ENCODE results near the gene PRMT9.

Gene PRMT9

DNA sequence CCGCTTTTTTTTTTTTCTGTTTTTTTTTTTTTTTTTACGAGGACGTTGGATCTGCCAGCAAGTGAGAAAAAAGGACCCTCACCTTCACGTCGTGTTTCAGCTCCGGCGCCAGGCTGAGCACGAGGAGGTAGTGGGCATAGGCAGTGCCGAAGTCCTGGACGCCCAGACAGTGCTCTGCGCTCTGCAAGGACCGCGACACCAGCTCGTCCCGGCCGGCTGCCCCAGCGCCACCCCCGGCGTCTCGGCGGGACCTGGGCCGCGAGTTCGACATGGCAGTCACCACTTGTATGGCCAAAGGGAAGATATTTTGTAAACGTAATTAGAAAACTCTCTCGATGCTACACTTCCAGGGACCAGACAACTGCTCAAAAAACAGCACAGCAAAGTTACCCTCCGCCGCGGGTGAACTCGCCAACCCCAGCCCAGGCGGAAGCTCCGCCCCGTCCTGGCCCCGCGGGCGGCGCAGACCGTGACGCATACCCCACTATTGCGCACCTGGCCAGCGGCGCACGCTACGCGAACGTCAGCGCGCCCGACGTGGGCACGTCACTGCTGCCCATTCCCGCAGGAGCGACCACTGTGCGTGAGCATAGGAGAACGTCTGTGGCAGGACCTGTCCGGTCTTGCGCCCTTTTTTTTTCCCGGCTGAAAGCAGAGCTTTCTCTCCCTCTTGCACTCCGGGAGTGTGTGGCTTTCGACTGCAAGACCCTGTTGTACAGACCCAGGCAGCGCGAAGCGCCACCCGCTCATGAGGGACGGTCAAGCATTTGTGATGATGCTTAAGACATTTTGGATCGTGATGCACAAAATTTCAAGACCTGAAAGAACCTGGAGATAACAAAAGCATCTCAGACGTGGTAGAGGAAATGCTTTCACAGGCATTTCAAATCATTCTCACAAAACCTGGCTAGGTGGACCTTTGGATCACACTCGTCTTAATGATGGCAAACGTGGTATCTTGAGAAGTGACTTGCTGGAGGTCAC is at the start of gene PRMT9:
Gene PRMT9 (minus strand): TSS at position 447 of the 984 bp plus-strand sequence. CDS start 176 bp downstream, at position 271.
- peak; percentile 85 for DNase-seq

GRCh38 chr4:147732518-147733235 is 48.7 kb upstream of the PRMT9 start:
- peak; percentile 49 for DNase-seq

- DNase-seq, result peak; percentile 78
These were observed 47.9 kb upstream of the PRMT9 start, which contains the start of gene ARHGAP10 for GRCh38 chr4:147731580-147732517. ARHGAP10 (plus strand) TSS chr4:147732088; CDS start chr4:147732302, 214 bp downstream.

DNA sequence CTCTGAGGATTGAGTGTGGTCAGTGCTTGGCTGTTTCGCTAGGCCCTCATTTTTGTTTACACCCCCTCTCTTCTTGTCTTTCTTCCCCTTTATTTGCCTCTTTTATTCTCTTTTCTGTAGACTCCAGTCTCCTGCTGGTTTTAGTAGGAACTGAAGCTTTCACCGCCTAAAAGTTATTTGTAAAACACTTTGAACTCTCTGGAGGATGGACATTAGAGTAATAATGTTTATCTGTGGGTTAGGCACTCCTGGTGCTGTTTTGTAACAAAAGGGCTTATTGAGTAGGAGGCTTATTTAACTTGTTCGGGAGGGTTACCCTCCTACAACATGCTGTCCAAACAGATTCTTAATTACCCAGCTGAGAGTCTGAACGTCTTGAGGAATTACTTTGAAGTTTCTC is 46.4 kb upstream of the PRMT9 start:
- no peak for DNase-seq

GRCh38 chr4:147727476-147728028 is 43.6 kb upstream of the PRMT9 start:
- peak; percentile 1 for DNase-seq

DNA sequence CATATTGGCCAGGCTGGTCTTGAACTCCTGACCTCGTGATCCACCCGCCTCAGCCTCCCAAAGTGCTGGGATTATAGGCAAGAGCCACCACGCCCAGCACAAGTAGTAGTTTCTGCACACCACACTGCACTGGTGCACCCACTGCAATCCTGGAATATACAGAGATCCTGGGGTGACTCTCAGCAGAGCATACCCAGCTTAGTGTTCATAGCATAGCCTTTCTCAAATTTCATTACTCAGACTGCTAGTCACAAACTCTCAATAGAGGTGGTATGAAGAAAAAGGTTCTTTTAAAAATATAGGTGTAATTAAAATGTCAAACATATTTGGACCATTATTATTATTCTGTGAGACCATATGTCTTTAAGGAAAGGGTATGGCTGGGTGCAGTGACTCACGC is 41.7 kb upstream of the PRMT9 start:
- DNase-seq, result no peak

DNA sequence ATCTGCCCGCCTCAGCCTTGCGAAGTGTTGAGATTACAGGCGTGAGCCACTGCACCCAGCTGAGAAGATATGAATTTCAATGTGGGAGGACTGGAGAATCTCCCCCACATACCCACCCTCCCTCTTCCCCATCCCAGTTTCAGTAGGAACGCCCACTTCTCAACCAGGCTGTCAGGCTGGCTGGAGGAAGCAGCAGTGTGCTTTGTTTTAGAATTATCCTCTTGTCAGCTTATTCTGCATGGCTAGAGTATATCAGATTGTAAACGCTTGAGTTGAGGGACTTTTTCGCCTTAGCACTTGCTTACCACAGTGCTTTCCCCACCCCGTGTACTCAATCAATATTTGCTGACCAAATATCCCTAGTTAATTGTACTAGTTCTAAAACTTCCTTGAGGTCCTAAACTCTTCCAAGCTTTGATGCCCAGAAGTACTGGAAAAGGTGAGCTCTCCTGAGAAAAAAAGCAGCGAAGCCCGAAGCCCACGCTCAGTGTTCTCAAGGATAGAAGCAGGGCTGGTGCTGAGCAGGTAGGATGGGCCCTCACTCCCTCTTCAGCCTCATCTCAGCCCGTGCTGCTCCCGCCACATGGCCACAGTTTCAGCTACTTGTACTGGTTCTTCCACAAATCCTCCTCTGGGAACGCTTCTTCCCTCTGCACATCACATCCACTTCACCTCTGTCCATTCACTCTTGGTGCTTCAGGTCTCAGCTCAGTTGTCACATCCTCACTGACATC is 40.7 kb upstream of the PRMT9 start:
- DNase-seq, result no peak

DNA sequence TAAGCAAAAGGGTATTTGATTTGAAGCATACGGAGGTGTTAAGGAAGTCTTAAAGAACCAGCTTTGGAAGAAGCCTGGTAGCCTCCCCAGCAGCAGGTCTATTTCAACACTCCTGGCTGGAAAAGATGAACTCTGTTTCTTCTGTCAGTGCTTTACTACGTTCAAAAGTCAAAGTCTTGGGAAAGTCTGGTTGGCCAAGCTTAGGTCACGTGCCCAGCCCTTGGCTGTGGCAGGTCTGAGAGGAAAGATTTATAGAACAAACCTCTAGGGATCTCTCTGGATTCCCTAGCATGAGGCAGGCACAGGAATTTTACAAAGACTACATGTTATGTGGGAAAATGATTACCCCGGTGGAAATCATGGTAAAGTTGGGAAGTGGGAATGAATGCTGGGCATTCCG is 39.4 kb upstream of the PRMT9 start:
- no peak for DNase-seq

DNA sequence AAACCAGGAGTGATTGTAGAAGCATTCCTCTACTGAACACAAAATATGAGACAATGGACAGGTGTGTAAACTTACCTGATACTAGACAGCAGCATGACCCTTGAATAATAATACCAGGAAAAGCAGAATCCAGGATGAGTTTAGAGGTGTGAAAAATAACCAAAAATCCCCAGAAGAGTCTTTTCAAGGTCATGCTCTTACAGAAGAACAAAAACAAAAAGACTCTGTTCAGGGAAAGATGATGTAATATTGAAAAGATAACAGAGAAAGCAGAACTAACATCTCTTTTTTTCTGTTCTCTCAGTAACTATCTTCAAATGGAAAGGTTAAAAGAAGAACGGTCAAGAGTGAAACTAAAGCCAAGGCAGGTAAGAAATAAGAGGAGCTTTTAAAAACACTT is 33.9 kb upstream of the PRMT9 start:
- DNase-seq, result no peak

- no peak for DNase-seq
These were observed 30.8 kb upstream of the PRMT9 start for GRCh38 chr4:147714575-147715401.

GRCh38 chr4:147709999-147710398 is 26.0 kb upstream of the PRMT9 start:
- DNase-seq, result no peak

DNA sequence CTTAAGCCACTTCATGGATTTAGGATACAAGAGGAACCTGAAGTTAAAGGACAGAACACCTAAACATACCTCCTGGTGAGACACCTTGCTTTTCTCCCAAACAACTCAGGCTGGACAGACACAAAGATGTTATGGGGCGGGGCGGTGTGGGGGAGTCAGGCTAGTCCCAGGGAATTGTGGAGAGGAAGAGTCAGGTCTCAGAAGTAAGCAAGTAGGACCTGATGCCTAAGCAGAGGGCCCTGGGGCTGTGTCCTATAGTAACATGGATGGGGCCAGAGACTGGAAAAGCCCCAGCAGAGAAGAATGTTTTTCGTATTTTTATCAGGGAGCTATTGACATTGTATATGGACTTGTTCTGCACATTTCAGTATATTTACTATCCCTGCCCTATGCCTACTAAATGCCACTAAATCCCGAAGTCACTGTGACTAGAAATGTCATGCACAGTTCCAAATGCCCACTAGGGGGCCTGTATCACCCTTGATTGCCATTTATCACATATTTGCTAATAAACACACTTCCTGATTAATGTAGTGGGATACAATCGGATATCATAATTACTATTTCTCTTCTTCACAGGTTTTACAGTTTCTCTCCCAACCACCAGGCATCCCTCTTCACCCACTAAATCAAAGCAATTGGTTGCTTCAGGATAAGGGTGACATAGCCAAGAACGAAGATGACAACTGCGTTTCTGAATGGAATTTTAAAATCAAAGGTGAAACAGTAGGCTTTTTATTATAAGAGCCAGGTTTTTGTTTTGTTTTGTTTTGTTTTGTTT is 24.1 kb upstream of the PRMT9 start:
- peak; percentile 64 for DNase-seq

DNA sequence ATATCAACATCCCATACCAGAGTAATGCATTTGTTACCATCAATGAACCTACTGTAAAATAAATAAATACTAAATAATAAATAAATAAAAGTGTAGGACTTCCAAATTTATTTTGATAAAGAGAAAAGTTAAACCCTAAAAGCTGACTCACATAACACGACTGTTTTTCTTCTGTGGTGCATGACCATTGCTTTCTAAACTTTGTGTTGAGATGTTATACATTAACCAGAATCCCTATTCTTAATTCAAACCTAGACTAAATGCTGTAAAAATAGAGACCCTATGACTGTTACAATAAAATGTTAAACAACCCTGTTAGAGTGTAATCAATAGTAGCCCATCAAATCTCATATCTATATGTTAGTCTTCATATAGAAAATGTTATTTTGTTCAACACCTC is 20.9 kb upstream of the PRMT9 start:
- no peak for DNase-seq

DNA sequence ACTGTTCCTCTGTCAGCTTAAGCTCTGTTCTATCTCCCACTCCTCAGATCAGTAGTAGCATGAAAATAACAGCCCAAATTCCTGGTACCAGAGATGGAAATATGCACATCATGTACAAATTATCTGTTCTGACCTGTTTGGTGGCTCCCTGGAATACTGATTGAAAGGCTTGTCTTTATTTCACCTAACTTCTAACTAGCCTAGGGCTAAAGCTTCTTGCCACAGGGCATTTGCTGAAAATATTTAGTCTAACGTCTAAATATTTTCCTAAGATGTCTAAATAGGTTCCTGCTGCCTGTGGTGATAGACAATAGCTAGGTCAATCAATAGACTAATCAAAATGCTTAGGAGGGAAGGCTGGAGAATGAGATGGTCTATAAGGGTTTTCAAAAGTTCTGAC is 12.9 kb upstream of the PRMT9 start:
- no peak for DNase-seq

DNA sequence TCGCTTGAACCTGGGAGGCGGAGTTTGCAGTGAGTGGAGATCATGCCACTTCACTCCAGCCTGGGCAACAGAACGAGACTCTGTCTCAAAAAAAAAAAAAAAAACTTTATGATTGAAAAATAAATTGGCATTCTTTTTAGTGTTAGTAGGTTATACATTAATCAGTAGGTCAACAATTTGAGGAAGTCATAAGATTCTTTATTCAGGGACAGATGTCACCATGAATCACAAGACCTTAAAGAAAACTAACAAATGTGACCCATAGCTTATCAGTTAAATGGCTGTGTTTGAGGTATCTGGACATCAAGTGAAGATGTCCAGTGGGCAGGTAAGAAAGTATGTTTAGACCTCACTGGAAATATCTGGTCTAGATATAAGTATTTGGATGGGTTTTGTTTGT is 9.3 kb upstream of the PRMT9 start:
- DNase-seq, result no peak

- DNase-seq, result peak; percentile 44
These were observed 7.9 kb upstream of the PRMT9 start for GRCh38 chr4:147691820-147692219.

DNA sequence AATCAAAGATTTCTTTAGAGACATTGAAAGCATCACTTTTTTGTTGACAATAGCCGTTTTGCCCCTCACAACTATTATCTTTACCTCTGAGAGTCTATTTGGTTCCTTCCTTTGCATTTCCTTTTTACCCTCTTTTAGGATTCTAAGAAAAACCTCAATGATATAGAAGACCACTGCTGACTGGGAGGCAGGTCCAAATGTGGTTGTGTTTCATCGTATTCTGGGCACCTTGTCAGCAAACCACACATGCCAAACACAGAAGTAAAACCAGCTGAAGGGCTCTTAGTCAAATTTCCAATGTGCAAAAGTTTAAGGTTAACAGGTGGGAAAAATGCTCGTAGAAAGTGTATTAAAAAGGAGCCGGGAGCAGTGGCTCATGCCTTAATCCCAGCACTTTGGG is 5.1 kb upstream of the PRMT9 start:
- DNase-seq, result no peak

GRCh38 chr4:147683188-147683591 is 773 bp downstream of the PRMT9 start:
- peak; percentile 44 for DNase-seq

GRCh38 chr4:147682755-147683154 is 1.2 kb downstream of the PRMT9 start:
- peak; percentile 30 for DNase-seq

All from NCI-H82 (cell line).